ENCODE data around the gene NEK6.

Gene NEK6

GRCh38 chr9:124357721-124358361 lies 100.1 kb downstream of the NEK6 start:
- no peak for FAIRE-seq

DNA sequence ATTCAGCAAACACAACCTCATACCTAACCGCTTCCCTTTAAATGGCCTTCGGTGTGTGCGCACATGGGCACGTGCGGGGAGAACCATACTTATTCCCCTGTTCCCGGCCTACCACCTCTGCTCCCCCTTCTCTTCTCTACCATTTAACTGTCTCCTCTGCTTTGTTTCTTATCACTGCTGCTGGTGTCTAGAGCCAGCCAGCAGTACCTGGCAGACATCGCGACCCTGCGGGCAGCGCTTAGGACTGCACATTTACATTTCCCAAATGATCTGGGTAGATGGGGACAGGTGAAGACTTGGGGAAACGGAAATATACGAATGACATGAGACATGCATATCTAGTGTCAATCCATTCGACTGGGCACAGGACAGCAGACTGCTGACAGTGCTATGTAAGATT lies 100.9 kb downstream of the NEK6 start:
- FAIRE-seq = no peak

- FAIRE-seq = no peak
These were observed 101.7 kb downstream of the NEK6 start for GRCh38 chr9:124359426-124359825.

DNA sequence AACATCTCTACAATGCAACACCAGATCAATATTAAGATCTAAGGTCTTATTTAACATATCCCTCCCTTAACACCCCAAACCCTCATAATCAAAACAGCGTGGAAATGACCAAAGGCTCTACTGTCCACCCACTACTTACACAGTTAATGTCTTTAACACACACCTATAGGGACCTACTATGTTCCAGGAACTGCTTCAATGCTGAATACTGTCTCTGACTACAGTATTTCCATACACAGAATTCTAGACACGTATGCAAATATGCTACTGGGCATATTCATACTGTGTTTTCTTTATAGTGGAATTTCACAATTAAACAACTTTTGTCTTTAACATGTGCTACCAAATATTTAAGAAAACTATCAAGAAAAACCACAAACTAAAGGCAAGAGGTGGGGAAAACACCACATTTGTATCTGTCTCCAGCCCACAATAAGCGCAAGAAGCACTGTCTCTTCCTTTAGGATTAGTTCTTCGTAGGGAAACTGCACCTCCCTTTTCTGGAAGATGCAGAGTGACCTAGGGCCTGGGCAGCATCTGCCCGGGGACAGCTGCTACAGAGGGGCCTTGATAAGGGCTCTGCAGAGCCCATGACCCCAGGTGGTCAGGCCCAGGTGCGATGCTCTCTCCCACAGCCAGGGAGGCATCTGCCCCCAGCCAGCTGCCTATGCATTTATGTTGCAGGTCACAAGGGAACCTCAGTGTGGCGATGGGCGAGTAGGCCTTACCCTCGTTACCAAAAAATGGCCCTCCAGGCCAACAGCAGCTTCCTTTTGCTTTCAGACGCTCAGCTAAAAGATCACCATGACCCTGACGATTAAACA lies 102.3 kb downstream of the NEK6 start:
- no peak for FAIRE-seq

GRCh38 chr9:124361128-124361527 lies 103.4 kb downstream of the NEK6 start:
- no peak for FAIRE-seq

GRCh38 chr9:124363326-124364096 lies 105.8 kb downstream of the NEK6 start:
- FAIRE-seq = no peak

GRCh38 chr9:124364141-124364540 lies 106.4 kb downstream of the NEK6 start:
- no peak for FAIRE-seq

DNA sequence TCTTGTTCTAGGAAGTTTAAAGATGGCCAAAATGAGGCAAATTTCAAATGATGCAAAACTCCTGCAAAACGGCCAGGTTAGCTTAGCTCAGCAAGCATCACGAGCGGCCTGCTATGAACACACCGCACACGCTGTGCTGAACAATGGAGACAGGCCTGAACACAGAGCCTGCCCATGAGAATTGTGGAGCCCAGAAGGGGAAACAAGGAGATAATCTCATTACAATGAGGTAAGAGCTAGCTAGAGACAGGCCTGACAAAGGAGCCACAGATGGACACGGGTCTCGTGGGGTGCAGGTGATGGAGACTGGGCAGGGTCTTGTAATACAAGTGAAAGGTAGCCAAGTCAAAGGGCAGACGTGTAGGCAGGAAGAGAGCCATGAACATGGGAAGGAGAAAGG lies 107.3 kb downstream of the NEK6 start:
- FAIRE-seq = no peak

DNA sequence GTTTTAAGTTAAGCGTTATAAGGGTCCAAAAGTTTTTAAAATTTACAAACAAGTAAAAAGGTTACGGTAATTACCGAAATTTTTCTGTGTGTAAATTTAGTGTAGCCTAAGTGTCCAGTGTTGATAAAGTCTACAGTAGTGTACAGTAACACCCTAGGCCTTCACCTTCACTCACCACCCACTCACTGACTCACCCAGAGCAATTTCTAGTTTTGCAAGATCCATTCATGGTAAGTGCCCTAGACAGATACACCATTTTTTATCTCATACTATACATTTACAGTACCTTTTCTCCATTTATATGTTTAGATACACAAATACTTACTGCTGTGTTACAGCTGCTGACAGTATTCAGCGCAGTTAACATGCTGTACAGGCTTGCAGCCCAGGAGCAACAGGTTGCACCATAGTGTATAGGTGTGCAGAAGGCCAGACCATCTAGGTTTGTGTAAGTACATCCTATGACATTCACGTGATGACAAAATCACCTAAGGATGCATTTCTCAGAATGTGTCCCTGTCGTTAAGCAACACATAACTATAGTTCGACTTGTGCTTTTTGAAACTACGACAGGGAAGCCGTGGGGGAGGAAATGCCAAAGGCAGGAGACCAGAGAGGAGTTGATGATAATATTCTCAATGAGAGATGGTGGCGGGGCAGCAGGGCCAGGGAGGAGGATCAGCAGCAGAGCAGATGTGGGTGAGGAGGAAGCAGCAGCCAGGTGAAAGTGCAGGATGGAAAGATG lies 108.9 kb downstream of the NEK6 start:
- no peak for FAIRE-seq

- no peak for FAIRE-seq
These were observed 110.9 kb downstream of the NEK6 start for GRCh38 chr9:124368692-124369091.

- FAIRE-seq = no peak
These were observed 111.6 kb downstream of the NEK6 start for GRCh38 chr9:124369231-124369797.

GRCh38 chr9:124370896-124371582 lies 113.3 kb downstream of the NEK6 start:
- no peak for FAIRE-seq

DNA sequence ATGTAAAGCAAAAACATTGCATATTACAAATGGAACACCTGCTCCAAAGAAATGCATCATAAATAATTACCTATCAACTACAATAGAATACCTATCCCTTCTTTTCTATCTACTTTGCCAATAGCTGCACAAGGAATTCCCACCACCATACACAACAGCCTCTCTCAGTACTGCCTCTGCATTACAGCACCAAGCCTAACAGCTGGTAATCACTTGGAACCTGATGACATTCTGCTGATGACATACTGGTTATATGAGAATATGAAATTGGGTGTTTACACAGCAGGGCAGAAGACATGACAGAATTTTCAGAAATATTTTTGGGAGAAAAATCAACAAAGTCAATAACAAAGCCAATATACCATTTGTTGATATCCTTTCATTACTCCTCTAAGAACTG lies 114.3 kb downstream of the NEK6 start:
- FAIRE-seq = no peak

- no peak for FAIRE-seq
These were observed 115.6 kb downstream of the NEK6 start for GRCh38 chr9:124373386-124373785.

GRCh38 chr9:124373851-124374250 lies 116.1 kb downstream of the NEK6 start:
- no peak for FAIRE-seq

DNA sequence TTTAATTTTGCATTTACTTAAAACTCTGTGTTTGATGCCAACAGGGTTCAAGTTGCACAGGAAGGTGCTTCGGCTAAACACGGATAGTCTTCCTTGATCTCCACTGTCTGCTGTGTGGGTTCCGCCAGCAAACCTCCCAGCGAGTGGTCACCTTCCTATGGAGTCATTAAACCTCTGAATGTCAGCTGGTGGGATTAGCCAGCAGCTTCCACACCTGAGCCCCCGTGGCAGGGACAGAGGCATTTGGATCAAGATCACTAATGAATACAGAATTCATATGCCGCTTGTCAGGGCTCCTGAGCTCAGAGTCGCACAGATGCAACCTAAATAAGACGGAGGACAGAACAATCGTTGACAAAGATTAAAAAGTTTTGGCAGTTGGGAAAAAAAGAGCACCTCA lies 118.0 kb downstream of the NEK6 start:
- no peak for FAIRE-seq

DNA sequence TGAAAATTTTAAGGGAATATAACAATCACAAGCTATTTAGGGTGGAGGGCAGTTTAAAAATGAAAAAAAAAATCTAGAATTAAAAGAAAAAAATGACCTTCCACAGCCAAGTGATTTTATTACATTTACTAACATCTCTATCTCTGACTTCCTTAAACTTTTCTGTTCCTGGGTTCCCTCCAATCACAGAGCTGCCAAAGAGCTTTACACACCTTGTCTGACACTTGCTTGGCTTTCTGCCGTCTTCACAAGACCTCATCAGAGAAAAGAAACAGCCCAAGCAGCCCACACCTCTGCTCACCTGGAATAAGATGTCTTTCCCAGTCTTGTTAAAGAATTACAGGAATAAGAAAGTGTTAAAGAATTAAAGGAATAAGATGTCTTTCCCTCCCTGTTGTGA lies 118.6 kb downstream of the NEK6 start:
- FAIRE-seq = no peak

GRCh38 chr9:124377551-124378406 lies 120.0 kb downstream of the NEK6 start:
- no peak for FAIRE-seq

DNA sequence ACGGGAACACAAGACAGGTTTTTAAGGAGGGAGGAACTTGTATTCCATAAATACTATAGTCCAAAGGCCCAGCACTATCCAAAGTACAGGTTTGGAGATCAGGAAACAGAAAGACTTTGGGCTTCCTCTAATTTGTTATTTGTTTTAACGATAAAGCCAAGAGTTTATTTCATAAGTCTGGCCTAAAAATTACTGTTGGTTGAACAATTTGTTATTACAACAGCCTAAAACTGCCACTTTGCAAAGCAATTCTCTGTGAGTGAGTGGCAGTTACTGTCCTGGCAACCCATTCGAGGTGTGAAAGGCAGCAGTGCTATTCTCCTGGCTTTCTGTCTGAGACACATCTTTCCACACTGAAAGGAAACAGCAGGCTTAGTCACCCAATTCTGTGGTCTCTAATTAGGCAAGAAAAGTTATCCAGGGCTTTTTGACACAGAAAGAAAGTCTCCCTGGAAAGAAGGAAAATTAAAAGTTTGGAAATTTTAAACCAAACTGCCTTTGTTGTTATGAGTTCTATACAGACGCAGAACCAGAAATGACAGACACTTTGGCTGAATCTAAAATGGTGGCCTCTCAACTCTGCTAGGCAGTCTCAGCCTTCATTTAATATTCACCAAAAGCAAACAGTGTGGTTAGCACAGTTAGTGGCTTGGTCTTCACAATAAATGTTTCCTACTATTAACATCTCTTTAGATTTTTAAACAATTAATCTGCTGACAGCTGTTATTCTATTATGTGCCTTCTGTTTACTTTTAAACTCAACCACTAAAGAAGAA lies 123.6 kb downstream of the NEK6 start:
- FAIRE-seq = no peak

GRCh38 chr9:124384210-124384609 lies 126.5 kb downstream of the NEK6 start:
- no peak for FAIRE-seq
